Panc1 (cell line): ENCODE results near the gene SPTBN1.
"Not testable (repeated sequence)": the region's sequence is repeated elsewhere in the genome, so short reads cannot be mapped to it uniquely, and the experiment has no call there.

Experiments
- CTCF ChIP-seq: fragments of 450-650 bp; IDR thresholded peaks from 2 replicates; pipeline ENCODE4 v1.5.1; 2017; ENCODE audit warnings: mild to moderate bottlenecking
- POLR2AphosphoS5 ChIP-seq: IDR thresholded peaks from 2 replicates; pipeline ENCODE4 v1.6.1; 2012; ENCODE audit warnings: mild to moderate bottlenecking, low read depth, low read length, moderate library complexity
- TCF7L2 ChIP-seq: IDR thresholded peaks from 2 replicates; pipeline ENCODE4 v1.6.1; 2011; ENCODE audit warnings: mild to moderate bottlenecking, low read depth, low read length, inconsistent platforms

GRCh38 chr2:54485756-54486155, 29.6 kb downstream of the SPTBN1 start:
- not testable (repeated sequence) for TF ChIP-seq CTCF, POLR2AphosphoS5, TCF7L2
